Subcutaneous adipose tissue (tissue), 4 donors: Measurements from ENCODE around the gene PLXNA4. TPM values are rescaled to one million over a fixed set of nuclear protein-coding genes. Genes with fewer than 3 reads are reported as not detected.

ENCODE experiments used
- total RNA-seq, 4 donors: library from RNA; depleted of rRNA; stranded (reverse); fragments of >200 nt; gene quantifications; one replicate each; pipeline ENCODE4 v1.1.0, GENCODE V29; 2016
- TF ChIP-seq, protein P1 (sequence below): fragments of 450-650 bp; IDR thresholded peaks from one replicate; pipeline ENCODE4 v1.5.1; 2016; ENCODE audit warnings: low read depth, mild to moderate bottlenecking, control low read depth, antibody characterized with exemption, moderate library complexity

PLXNA4 gene
- total RNA-seq, 4 donors from 2014 or later = 30.2 to 112 (median 54.6) TPM

DNA sequence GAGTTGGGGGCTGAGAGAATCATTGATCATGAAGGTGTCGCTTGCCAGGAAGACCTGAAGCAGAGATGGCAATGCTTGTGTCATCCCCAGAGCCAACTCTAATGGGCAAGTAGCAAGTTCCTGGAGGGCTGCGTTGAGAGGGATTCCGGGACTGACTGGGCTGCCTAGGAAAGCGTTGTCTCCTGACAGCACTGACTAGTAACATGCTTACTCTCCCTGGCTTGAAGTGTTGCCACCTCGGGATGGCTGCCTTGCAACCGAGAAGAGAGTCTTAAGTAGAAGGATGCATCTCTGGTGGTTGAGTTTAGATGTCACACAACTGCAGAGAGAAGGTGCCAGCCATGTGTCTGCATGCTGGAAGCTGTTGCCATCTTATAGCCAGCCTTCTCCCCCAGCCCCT lies 453.4 kb downstream of the PLXNA4 start:
- TF ChIP-seq, protein P1, sequence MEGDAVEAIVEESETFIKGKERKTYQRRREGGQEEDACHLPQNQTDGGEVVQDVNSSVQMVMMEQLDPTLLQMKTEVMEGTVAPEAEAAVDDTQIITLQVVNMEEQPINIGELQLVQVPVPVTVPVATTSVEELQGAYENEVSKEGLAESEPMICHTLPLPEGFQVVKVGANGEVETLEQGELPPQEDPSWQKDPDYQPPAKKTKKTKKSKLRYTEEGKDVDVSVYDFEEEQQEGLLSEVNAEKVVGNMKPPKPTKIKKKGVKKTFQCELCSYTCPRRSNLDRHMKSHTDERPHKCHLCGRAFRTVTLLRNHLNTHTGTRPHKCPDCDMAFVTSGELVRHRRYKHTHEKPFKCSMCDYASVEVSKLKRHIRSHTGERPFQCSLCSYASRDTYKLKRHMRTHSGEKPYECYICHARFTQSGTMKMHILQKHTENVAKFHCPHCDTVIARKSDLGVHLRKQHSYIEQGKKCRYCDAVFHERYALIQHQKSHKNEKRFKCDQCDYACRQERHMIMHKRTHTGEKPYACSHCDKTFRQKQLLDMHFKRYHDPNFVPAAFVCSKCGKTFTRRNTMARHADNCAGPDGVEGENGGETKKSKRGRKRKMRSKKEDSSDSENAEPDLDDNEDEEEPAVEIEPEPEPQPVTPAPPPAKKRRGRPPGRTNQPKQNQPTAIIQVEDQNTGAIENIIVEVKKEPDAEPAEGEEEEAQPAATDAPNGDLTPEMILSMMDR = no peak

DNA sequence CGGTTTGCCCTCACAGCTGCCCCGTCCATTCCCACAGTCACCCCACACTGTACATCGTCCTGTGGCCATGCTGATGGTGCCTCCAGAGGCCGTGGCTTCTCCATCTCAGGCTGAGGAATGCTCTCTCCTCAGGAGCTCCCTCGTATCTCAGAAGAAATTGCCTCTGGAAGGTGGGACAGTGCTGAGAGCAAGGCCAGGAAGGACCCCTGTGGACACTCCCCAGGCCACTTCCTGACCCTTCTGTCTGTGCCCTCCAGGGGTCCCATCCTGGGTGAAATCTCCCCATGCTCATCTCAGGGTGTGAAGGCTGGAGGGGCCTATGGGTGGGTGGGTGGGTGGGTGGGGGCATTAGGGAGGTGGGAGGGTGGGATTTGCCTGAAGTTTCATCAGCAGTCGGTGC lies 454.3 kb downstream of the PLXNA4 start:
- TF ChIP-seq, protein P1 = no peak

DNA sequence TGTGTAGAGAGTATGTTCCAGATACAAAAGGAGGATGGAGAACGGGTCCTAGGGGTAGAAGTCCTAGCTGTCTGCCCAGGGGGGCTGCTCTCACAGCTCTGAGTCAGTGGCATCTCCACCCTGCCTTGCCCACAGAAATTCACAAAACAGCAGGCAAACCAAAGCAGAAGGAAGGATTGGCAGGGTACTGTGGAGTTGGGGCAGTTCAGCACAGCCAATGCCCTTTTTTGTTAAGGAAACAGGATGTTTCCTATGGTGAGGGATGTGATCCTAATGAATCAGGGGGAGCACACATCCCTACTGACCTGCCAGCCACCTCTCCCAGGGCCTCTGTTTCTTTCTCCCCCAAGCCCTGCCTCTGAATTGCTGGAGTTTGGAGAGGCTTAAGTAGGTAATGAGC lies 457.6 kb downstream of the PLXNA4 start:
- TF ChIP-seq, protein P1 = no peak

DNA sequence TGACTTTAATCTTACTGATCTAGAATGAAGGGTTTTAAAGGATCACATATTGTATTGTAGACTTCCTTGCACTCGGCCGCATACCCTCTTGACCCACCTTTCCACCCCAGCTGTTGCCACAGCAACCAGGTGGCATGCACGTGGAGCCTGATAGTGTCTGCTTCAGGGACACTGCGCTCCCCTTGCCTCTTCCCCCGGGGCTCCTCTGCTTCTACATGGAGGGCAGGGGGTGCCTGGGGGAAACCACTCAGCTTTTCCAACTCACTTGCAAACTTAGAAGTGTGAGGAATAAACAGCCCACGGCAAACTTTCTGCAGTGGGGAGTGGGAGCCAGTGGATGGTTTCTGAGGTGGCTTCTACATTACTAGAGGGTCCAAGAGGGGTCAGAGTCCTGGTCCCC lies 458.6 kb downstream of the PLXNA4 start:
- TF ChIP-seq, protein P1 = no peak

DNA sequence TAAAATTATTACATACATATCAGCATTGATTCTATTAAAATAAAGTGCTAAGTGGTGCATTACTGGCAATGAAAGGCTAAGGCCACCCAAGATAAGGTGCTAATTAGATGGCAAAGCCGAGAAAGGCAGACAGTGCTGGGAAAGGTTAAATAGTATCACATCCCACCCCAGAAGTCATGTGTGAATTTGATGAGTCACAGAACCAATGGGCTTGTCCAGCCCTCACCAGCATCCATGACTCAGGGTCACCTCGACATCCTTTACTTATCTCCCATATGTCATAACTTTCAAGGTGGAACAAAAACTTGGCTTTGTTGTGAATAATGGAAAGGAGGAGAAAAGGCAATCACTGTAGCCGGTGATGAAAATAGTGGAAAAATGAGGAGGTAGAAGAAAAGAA lies 459.1 kb downstream of the PLXNA4 start:
- TF ChIP-seq, protein P1 = no peak

DNA sequence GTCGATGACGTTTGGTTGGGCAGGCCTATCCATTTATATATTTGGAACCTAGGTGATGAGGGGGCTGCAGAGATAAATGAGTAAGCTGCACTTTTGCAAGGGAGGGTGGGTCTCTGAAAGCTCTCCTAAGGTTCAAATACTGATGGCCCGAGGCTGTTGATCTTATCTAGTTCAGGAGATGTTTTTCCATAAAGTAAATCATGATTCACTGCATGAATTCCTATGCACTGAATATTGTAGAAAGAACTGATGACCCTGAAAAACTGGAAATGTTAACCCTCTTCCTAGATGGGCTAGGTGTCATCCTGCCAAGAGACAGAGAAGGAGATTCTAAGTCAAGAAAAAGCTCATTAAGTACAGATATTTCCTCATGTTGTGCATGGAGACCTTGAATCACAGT lies 459.9 kb downstream of the PLXNA4 start:
- TF ChIP-seq, protein P1 = no peak

DNA sequence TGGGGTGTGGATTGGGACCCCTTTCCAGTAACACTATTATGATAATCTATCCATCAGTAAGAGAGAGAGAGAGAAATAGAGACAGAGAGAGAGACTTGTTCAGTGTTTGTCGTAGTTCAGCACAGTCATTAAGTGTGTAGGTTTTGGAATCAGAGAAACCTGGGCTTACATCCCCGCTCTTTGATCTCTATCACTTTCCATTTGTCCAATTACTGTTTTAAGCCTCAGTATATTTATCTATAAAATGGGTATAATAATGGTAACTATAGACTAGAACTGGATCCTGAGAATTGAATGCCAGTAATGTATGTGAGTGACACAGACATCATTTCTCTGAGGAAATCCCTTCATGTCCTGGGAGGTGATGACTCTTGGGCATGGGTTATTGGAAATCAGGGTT lies 460.5 kb downstream of the PLXNA4 start:
- TF ChIP-seq, protein P1 = no peak

DNA sequence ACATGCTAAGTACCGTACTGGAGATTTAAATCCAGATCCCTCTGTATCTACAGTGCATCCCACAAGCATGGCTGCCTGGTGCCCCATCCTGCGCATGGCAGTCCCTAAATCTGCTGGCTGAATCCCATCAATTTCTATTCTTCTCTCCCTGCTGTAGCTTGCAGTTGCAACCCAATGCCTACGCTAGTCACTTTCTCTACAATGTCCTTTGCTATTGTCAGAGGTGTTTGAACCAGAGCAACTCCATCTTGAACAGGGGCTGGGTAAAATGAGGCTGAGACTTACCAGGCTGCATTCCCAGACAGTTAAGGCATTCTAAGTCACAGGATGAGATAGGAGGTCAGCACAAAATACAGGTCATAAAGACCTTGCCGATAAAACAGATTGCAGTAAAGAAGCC lies 461.2 kb downstream of the PLXNA4 start:
- TF ChIP-seq, protein P1 = no peak
